ENCODE results near the gene SEC24C.

DNA sequence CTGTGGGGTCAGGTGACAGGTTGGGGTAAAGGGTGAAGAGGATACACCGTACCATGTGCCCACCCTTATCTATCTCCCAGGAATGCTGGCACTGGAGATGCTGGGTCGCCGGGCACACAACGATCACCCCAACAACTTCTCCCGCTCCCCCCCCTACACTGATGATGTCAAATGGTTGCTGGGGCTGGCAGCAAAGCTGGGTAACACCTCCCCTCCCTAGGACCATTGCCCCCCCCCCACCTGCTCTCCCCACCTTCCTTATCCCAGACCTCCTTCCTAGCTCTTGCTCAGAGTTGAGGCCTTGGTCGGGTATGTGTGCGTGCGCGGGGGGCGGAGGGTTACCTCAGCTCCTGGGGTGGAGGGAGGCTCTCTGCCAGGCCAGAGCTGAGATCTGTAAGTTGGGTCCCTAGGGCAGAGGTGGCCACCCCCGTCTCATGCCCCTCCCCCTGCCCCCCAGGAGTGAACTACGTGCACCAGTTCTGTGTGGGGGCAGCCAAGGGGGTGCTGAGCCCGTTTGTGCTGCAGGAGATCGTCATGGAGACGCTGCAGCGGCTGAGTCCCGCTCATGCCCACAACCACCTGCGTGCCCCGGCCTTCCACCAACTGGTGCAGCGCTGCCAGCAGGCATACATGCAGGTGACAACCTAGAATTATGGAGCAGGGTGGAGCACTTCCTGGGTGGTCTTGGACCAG, 56.5 kb downstream of the SEC24C start:
- TF ChIP-seq, protein P1, sequence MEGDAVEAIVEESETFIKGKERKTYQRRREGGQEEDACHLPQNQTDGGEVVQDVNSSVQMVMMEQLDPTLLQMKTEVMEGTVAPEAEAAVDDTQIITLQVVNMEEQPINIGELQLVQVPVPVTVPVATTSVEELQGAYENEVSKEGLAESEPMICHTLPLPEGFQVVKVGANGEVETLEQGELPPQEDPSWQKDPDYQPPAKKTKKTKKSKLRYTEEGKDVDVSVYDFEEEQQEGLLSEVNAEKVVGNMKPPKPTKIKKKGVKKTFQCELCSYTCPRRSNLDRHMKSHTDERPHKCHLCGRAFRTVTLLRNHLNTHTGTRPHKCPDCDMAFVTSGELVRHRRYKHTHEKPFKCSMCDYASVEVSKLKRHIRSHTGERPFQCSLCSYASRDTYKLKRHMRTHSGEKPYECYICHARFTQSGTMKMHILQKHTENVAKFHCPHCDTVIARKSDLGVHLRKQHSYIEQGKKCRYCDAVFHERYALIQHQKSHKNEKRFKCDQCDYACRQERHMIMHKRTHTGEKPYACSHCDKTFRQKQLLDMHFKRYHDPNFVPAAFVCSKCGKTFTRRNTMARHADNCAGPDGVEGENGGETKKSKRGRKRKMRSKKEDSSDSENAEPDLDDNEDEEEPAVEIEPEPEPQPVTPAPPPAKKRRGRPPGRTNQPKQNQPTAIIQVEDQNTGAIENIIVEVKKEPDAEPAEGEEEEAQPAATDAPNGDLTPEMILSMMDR (IDR thresholded peaks at IDR 0.05): no peak
- TF ChIP-seq POLR2A (IDR thresholded peaks at IDR 0.05): no peak
